Mucosa of rectum (tissue), 2 donors: ENCODE data around the gene KLHDC9.
A peak's percentile ranks its signal among the peaks of the same experiment; 100 is the strongest.
"Not testable (repeated sequence)": the region's sequence is repeated elsewhere in the genome, so short reads cannot be mapped to it uniquely, and the experiment has no call there.

ENCODE experiments used
- H3K27ac ChIP-seq, 2 donors: one replicate each; pipeline ENCODE4 v1.7.0; 2013; ENCODE audit warnings: inconsistent platforms in 2 of 2, low read depth in 2 of 2, low read length in 2 of 2
- H3K27me3 ChIP-seq, 2 donors: one replicate each; pipeline ENCODE4 v1.7.0; 2013; ENCODE audit warnings: low read length in 2 of 2; ENCODE audit not compliant: control insufficient read depth in 2 of 2, insufficient read depth in 2 of 2
- H3K36me3 ChIP-seq, 2 donors: one replicate each; pipeline ENCODE4 v1.7.0; 2013; ENCODE audit warnings: low read length in 2 of 2; ENCODE audit not compliant: control insufficient read depth in 2 of 2, insufficient read depth in 2 of 2
- H3K4me1 ChIP-seq, 2 donors: one replicate each; pipeline ENCODE4 v1.7.0; 2013; ENCODE audit warnings: low read length in 2 of 2, mild to moderate bottlenecking in 1 of 2; ENCODE audit not compliant: control insufficient read depth in 2 of 2, insufficient read depth in 2 of 2
- H3K4me3 ChIP-seq, 2 donors: one replicate each; pipeline ENCODE4 v1.7.0; 2013; ENCODE audit warnings: low read length in 2 of 2
- H3K9ac ChIP-seq, 2 donors: one replicate each; pipeline ENCODE4 v1.7.0; 2013; ENCODE audit warnings: low read length in 2 of 2, low read depth in 1 of 2, mild to moderate bottlenecking in 1 of 2
- H3K9me3 ChIP-seq, 2 donors: one replicate each; pipeline ENCODE4 v1.7.0; 2013; ENCODE audit warnings: low read length in 2 of 2; ENCODE audit not compliant: control insufficient read depth in 2 of 2
- donor health status: healthy.
- donor health status: Normal muscosa, but diverticular disease.

The KLHDC9 gene, protein sequence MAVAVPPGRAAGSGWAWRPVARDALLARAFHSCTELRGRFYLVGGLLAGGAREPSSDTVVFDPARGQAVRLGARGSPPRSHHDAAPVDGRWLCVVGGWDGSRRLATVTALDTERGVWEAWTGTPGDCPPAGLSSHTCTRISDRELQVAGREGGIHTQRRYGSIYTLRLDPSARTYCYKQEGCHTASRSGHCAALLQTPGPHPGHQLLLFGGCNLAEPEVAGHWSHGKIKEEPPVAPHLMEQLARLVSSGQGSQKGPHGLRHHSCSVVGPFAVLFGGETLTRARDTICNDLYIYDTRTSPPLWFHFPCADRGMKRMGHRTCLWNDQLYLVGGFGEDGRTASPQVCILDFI

DNA sequence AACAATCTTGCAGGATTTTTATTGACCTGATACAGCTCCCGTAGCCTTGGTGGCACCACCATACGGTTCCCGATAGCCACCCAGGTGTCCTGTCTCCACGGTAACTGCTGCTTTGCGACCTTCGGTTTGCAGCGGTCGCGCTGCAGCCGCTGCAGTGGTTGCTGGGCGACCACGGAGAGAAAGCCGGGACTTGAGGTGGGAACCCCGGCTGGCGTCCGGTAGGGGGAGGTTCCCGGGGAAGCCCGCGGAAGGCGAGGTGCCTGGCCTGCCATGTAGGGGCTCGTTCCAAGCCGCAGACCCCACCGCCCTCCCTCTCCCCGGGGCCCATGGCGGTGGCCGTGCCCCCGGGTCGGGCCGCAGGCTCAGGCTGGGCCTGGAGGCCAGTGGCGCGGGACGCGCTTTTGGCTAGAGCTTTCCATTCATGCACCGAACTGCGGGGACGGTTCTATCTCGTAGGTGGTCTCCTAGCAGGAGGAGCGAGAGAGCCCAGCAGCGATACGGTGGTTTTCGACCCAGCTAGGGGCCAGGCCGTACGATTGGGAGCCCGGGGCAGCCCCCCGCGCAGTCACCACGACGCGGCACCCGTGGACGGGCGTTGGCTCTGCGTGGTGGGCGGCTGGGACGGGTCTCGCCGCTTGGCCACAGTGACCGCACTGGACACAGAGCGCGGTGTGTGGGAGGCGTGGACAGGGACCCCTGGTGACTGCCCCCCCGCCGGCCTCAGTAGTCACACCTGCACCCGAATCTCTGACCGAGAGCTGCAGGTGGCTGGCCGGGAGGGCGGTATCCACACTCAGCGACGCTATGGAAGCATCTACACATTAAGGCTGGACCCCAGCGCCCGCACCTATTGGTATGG is at the start of gene KLHDC9:
KLHDC9 (plus strand) TSS at position 152 of the 859 bp plus-strand sequence; CDS start at position 327, 175 bp downstream.
- peaks cover 13 to 17% of the 10 kb centered on the region in 2 donors for H3K4me1 ChIP-seq
- peak within 1 kb of the TSS; percentile 67 to 77 for H3K27ac ChIP-seq
- H3K27me3 ChIP-seq: no peaks in the 10 kb centered on the region
- peak within 1 kb of the TSS; percentile 91 to 95 for H3K4me3 ChIP-seq
- H3K9me3 ChIP-seq: no peaks in the 10 kb centered on the region
- peak within 1 kb of the TSS; percentile 73 to 90 for H3K9ac ChIP-seq
- peaks cover 6 to 17% of the 10 kb centered on the region in 2 donors for H3K36me3 ChIP-seq

DNA sequence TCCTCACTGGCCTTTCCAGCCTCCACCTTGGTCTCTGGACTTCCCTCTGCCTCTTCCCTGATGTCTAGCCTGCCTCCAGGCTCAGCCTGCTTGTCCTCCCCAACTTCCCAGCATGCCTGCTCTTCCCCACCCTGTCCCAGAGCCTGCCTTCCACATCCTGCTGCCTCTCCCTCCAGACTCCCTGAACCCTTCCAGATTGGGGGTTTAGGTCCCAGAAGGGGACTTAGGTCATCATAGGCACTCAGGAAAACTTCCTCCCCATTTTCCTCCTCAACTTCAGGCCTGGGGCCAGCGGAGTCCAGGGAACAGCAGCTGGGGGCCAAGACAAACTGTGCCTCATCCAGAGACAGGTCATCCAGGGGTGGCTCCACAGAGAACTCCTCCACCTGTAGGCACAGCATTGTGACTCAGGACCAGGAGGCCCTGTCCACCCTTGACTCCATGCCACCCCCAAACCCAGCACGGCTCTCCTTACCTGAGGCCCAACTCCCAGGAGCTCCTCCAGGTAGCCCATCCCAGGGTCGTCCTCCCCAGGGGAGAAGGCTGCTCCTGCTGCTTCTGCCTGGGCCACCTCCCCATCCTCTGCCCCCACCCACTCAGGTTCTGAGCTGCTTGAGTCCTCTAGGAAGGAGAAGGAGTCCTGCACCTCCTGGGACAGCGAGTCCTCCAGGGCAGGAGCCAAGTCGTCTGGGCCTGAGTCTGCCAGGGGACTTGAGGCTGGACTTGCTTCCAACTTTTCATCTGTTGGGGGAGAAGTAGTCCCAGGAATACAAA is 49.0 kb upstream of the KLHDC9 start:
- no peaks in the 10 kb centered on the region for H3K9me3 ChIP-seq
- H3K27me3 ChIP-seq: no peaks in the 10 kb centered on the region
- no peak overlapping the region for H3K27ac ChIP-seq
- no peak overlapping the region for H3K9ac ChIP-seq
- H3K4me1 ChIP-seq: peaks cover 4 to 21% of the 10 kb centered on the region in 2 donors
- no peak overlapping the region for H3K4me3 ChIP-seq
- H3K36me3 ChIP-seq: peaks cover 0 to 22% of the 10 kb centered on the region in 2 donors

DNA sequence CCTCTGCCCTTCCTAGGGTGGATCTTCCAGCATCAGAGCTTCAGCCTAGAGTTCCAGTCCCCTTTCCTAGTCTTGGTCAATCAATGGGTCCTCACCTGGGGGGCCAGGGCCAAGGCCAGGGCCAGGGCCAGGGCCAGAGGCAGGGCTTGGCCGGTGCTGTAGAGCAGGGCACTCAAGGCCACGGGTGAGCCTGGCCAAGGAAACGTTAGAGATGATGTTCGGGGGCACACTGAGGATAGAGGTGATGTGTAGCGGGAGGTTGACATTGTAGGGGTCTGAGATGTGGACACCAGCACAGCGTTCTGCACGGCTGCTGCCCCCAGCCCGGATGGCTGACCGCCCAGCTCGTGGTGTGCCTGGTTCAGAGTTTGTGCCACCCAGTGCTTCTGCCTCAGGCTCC is 46.9 kb upstream of the KLHDC9 start:
- Histone ChIP-seq H3K9ac (no peak overlapping the region), H3K4me3 (no peak overlapping the region), H3K9me3 (no peaks in the 10 kb centered on the region), H3K27ac (no peak overlapping the region), H3K4me1 (peaks cover 0 to 14% of the 10 kb centered on the region in 2 donors), H3K36me3 (peaks cover 0 to 33% of the 10 kb centered on the region in 2 donors), H3K27me3 (no peaks in the 10 kb centered on the region)

DNA sequence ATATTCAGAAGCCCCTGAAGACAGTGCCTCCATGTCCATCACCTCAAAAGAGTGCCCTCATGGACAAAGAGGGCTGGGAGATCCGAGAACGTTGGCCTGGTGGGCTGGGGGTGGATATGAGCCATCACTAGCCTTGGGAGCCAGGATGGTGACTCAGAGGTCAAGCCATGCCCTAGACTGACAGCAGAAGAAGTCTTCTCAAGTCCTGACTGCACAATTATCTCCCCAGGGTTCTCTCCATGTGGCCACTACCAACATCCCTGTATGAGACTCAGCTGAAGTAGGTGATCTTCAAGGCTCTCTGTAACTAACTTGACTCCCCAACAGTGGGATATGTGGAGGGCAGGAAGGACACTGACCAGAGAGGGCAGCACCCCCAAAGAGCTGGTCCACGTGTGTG is 45.3 kb upstream of the KLHDC9 start:
- Histone ChIP-seq H3K36me3 (peaks cover 0 to 38% of the 10 kb centered on the region in 2 donors), H3K9ac (no peak overlapping the region), H3K4me1 (no peaks in the 10 kb centered on the region), H3K4me3 (no peak overlapping the region), H3K9me3 (no peaks in the 10 kb centered on the region), H3K27ac (no peak overlapping the region), H3K27me3 (no peaks in the 10 kb centered on the region)

DNA sequence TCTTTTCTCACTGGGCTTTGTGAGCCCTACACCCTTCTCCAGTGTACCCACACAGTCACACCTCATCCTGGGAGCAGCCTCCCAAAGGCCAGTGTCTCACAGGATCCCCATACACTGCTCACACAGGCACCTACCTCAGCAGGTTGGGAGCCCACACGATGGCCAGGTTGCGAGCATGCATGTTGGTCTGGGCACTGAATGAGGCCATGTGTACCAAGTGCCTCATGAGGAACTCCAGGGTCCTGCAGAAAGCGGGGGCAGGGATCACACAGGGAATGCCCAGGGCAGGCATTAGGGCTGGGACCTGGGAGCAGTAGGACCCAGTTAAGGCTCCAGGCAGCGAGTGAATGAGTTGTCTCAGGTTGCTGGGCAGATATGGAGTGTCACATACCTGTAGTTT is 43.9 kb upstream of the KLHDC9 start:
- Histone ChIP-seq H3K27ac (no peak overlapping the region), H3K27me3 (no peaks in the 10 kb centered on the region), H3K36me3 (peaks cover 0 to 38% of the 10 kb centered on the region in 2 donors), H3K9ac (no peak overlapping the region), H3K9me3 (no peaks in the 10 kb centered on the region), H3K4me1 (no peaks in the 10 kb centered on the region), H3K4me3 (no peak overlapping the region)

DNA sequence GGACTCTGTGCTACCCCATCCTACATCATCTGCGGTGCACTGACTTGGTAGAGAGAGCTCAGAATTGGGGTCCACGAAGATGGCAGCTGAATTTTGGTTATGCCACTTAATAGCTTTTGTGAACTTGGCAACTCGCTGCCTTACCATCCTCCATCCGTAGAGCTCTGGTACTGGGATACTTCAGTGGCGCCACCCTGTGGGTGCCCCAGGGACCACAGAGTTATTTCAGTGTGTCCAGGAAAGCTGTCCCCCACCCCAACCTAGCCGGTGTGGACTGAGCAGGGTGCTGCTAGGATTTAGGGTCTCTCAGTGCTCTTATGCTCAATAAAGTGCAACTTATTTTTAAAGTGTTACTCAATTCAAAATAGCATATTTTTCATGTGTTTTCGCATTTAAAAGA is 43.4 kb upstream of the KLHDC9 start:
- Histone ChIP-seq H3K36me3 (peaks cover 0 to 44% of the 10 kb centered on the region in 2 donors), H3K27me3 (no peaks in the 10 kb centered on the region), H3K27ac (no peak overlapping the region)

DNA sequence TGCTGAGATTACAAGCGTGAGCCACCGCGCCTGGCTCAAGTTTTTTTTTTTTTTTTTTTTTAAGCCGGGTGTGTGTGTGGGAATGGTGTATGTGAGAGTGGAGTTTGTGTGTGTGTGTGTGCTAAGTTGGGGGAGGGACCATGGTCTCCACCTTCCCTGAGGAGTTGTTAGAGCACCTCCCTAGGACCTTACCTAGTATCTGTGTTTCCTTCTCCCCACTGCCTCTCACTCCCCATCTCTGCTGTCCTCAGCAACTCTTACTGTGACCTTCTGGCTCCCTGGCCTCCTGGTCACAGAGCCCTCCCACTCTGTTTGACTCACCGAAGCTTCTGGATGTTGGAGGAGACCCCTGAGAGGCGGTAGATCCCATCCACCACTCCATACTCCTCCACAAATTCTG is 38.9 kb upstream of the KLHDC9 start:
- Histone ChIP-seq H3K27me3 (no peaks in the 10 kb centered on the region), H3K4me3 (no peak overlapping the region), H3K36me3 (peaks cover 0 to 21% of the 10 kb centered on the region in 2 donors), H3K4me1 (no peaks in the 10 kb centered on the region), H3K9ac (no peak overlapping the region), H3K9me3 (no peaks in the 10 kb centered on the region), H3K27ac (no peak overlapping the region)

More for the DNA sequence above, 43.4 kb upstream of the KLHDC9 start:
- Histone ChIP-seq H3K4me3 (no peak overlapping the region), H3K4me1 (no peaks in the 10 kb centered on the region), H3K9ac (no peak overlapping the region), H3K9me3 (no peaks in the 10 kb centered on the region)

DNA sequence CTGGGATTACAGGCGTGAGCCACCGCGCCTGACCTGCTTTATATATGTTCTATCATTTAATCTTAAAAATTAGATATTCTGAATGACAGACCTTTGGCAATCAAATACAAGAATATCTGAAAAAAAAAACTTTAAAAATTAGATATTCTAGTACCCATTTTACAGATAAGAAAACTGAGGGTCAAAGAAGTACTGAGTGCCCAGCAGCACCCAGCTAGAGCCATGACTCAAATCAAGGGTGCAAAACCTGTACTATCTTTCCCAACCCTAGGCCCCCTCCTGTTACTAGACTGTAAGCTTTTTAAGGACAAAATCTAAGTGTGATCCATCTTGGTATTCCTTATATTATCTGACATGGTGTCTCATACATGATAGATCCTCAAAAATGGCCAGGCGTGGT is 36.7 kb upstream of the KLHDC9 start:
- Histone ChIP-seq H3K27me3 (no peaks in the 10 kb centered on the region), H3K36me3 (peaks cover 0 to 9% of the 10 kb centered on the region in 2 donors), H3K4me1 (peaks cover 0 to 2% of the 10 kb centered on the region in 2 donors), H3K9me3 (no peaks in the 10 kb centered on the region), H3K9ac (no peak overlapping the region), H3K27ac (no peak overlapping the region), H3K4me3 (no peak overlapping the region)

DNA sequence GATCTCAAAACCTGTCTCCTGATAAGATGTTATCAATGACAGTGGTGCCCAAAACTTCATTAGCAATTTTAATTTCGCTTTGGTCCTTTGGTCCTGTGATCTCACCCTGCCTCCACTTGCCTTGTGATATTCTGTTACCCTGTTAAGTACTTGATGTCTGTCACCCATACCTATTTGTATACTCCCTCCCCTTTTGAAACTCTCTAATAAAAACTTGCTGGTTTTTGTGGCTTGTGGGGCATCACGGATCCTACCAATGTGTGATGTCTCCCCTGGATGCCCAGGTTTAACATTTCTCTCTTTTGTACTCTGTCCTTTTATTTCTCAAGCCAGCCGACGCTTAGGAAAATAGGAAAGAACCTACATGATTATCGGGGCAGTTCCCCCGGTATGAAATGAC is 34.2 kb upstream of the KLHDC9 start:
- not testable (repeated sequence) for H3K27me3 ChIP-seq, H3K9ac ChIP-seq, H3K4me3 ChIP-seq, H3K4me1 ChIP-seq, H3K27ac ChIP-seq, H3K9me3 ChIP-seq, H3K36me3 ChIP-seq
